ENCODE results near the gene TFPI.

GRCh38 chr2:187586011-187586641, 31.9 kb upstream of the TFPI start:
- no peak for TF ChIP-seq CTCF (conservative IDR thresholded peaks at IDR 0.05 in 1 of 2, IDR thresholded peaks at IDR 0.05 in 1 of 2; ENCODE audit: low read depth in 1 of 2, low read length in 2 of 2)
- no peak for TF ChIP-seq EZH2 (IDR thresholded peaks at IDR 0.05; ENCODE audit: low read length, missing control alignments)

Data from fibroblast of lung (primary cell).